Measurements from ENCODE around the gene AURKAIP1. TPM values are rescaled to one million over a fixed set of nuclear protein-coding genes. Genes with fewer than 3 reads are reported as not detected.

Gene AURKAIP1
- total and polyA plus RNA-seq, 2 of the 13 experiments (the other 11 are each of a cell fraction or from before 2014, with no cell fraction given): 69.5 to 175 TPM

GRCh38 chr1:1406821-1407635 is 32.0 kb upstream of the AURKAIP1 start, which contains the start of gene MRPL20 (continued):
- peak; percentile 66 for TF ChIP-seq HIC2 (CRISPR knock-in tag; IDR thresholded peaks at IDR 0.05; ENCODE audit: low read depth)
- no peak; the same call in 1 of the 2 replicates for TF ChIP-seq ZNF142 (CRISPR knock-in tag; IDR thresholded peaks at IDR 0.05)
- peak; percentile 89 for TF ChIP-seq BRD4 (CRISPR knock-in tag; IDR thresholded peaks at IDR 0.05)
- TF ChIP-seq SIN3B (IDR thresholded peaks at IDR 0.05; ENCODE audit: low read length): peak; percentile 79
- TF ChIP-seq SKIL (CRISPR knock-in tag; IDR thresholded peaks at IDR 0.05; ENCODE audit: borderline replicate concordance): peak; percentile 70; the same call in 1 of the 2 replicates
- peak; percentile 84 for TF ChIP-seq ZNF883 (CRISPR knock-in tag; IDR thresholded peaks at IDR 0.05; ENCODE audit: not compliant biosample characterization)
- no peak for TF ChIP-seq ZNF549 (CRISPR knock-in tag; IDR thresholded peaks at IDR 0.05)
- TF ChIP-seq MIER3 (CRISPR knock-in tag; IDR thresholded peaks at IDR 0.05; ENCODE audit: borderline replicate concordance): peak; percentile 88; the same call in 1 of the 2 replicates
- TF ChIP-seq ZNF709 (CRISPR knock-in tag; IDR thresholded peaks at IDR 0.05): peak; percentile 78
- TF ChIP-seq SIX4 (CRISPR knock-in tag; IDR thresholded peaks at IDR 0.05): peak; percentile 73
- peak; percentile 81; the same call in 1 of the 2 replicates for TF ChIP-seq TMF1 (CRISPR knock-in tag; IDR thresholded peaks at IDR 0.05; ENCODE audit: low read depth)
- TF ChIP-seq TCF7L2 (IDR thresholded peaks at IDR 0.05; ENCODE audit: low read depth, low read length): no peak
